ENCODE data around the gene CFAP43. TPM values are rescaled to one million over a fixed set of nuclear protein-coding genes. Genes with fewer than 3 reads are reported as not detected.

Gene CFAP43
- total and polyA plus RNA-seq, 9 of the 15 experiments (the other 6 are each of a cell fraction or from before 2014, with no cell fraction given): 0.07 to 0.86 (median 0.11) TPM; not detected in 1

DNA sequence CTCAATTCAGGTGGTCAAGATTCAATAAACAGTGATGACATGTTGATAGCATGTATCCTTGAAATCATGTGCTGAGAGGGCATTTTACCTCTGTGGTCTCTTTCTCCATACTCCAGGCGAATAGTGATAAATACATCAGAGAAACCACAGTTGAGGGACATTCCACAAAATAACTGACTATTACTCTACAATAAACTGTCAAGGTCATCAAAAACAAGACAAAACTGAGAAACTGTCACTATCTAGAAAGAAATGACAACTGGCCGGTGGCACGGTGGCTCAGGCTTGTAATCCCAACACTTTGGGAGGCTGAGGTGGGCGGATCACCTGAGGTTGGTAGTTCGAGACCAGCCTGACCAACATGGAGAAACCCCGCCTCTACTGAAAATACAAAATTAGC lies 94.0 kb downstream of the CFAP43 start:
- no peak overlapping the region for H3K4me3 ChIP-seq
- no peak overlapping the region for H3K27ac ChIP-seq (ENCODE audit: extremely low read depth, low read depth, low read length)
- CTCF ChIA-PET (ENCODE audit: low intra/inter-chr PET ratio): no interaction called here
- no peaks in the 10 kb centered on the region; a peak in 1 of 5 replicates for H3K27me3 ChIP-seq (ENCODE audit: control insufficient read depth in 2 of 2, insufficient read depth in 2 of 2, low read length in 2 of 2)
- H3K9me3 ChIP-seq (replicated peaks; ENCODE audit: control insufficient read depth, insufficient read depth, low read depth, low read length): no peaks in the 10 kb centered on the region
- no peaks in the 10 kb centered on the region for H3K9me1 ChIP-seq (ENCODE audit: control insufficient read depth, insufficient read depth, low read length)
- POLR2A ChIA-PET: interaction anchor here (0.6 to 1.0 kb wide), 2 partner anchors 82 to 121 kb away, joined by 3 read pairs; no protein-coding TSS in a partner anchor
- H3K79me2 ChIP-seq (ENCODE audit: control insufficient read depth, insufficient read depth, low read length): no peaks in the 10 kb centered on the region
- H3K4me1 ChIP-seq (replicated peaks in 1 of 2; ENCODE audit: control insufficient read depth in 2 of 2, insufficient read depth in 2 of 2, low read length in 2 of 2): no peaks in the 10 kb centered on the region
- no peak for FAIRE-seq
- no TSS peak for BruUV-seq (replicated peaks)
- H3K9ac ChIP-seq (ENCODE audit: insufficient read depth in 1 of 2, low read depth in 2 of 2, low read length in 2 of 2): no peak overlapping the region
- TF ChIP-seq ZNF316 (IDR thresholded peaks at IDR 0.05) (peak; percentile 48), FOXJ3 (CRISPR knock-in tag; IDR thresholded peaks at IDR 0.05) (no peak)
- no peak overlapping the region for H3K4me2 ChIP-seq (ENCODE audit: insufficient read depth, low read length)
- no peak for ATAC-seq
- in situ Hi-C loops (cut with MboI) (no loop called here), intact Hi-C loops (cut with micrococcal nuclease) (no loop called here)
- no peaks in the 10 kb centered on the region for H4K20me1 ChIP-seq (replicated peaks; ENCODE audit: control insufficient read depth, insufficient read depth, low read length)
- DNase-seq (ENCODE audit: extremely low read depth in 1 of 4, low spot score in 3 of 4): no peak
- 0% methylated on average over 4 of the region's 6 CpGs for WGBS (ENCODE audit: insufficient coverage, low coverage, missing lambda C conversion rate)
- H2AFZ ChIP-seq (ENCODE audit: low read depth, low read length): no peak overlapping the region
- H3K36me3 ChIP-seq (ENCODE audit: control insufficient read depth, insufficient read depth, low read length): no peaks in the 10 kb centered on the region

DNA sequence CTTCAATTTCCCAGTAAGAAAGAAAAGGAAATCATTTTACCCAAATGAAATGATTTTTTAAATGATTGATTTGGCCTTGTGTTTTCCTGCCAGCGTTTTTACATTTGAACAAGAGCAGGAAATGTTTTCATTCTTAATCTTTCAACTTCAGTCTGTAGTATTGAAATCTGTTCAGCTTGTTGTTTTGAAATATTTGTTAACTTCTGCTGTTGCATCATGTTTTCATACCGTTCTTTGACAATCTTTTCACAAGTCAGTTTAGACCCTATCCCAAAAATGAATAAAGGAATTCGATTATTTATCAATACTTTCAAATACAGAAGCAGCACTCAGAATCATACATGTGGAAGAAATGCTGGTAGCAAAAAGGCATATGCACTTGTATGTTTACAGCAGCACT lies 102.1 kb downstream of the CFAP43 start:
- Histone ChIP-seq H4K20me1 (replicated peaks; ENCODE audit: control insufficient read depth, insufficient read depth, low read length) (no peaks in the 10 kb centered on the region), H3K36me3 (ENCODE audit: control insufficient read depth, insufficient read depth, low read length) (peaks cover 5% of the 10 kb centered on the region; the same call in 1 of the 3 replicates), H3K4me2 (ENCODE audit: insufficient read depth, low read length) (no peak overlapping the region), H3K4me1 (replicated peaks in 1 of 2; ENCODE audit: control insufficient read depth in 2 of 2, insufficient read depth in 2 of 2, low read length in 2 of 2) (no peaks in the 10 kb centered on the region), H3K4me3 (no peak overlapping the region), H3K79me2 (ENCODE audit: control insufficient read depth, insufficient read depth, low read length) (no peaks in the 10 kb centered on the region), H2AFZ (ENCODE audit: low read depth, low read length) (no peak overlapping the region), H3K27ac (ENCODE audit: extremely low read depth, low read depth, low read length) (no peak overlapping the region), H3K9me3 (replicated peaks; ENCODE audit: control insufficient read depth, insufficient read depth, low read depth, low read length) (no peaks in the 10 kb centered on the region), H3K9me1 (ENCODE audit: control insufficient read depth, insufficient read depth, low read length) (no peaks in the 10 kb centered on the region), H3K27me3 (ENCODE audit: control insufficient read depth in 2 of 2, insufficient read depth in 2 of 2, low read length in 2 of 2) (no peaks in the 10 kb centered on the region), H3K9ac (ENCODE audit: insufficient read depth in 1 of 2, low read depth in 2 of 2, low read length in 2 of 2) (no peak overlapping the region)
- FAIRE-seq (no peak), ATAC-seq (no peak), DNase-seq (ENCODE audit: extremely low read depth in 1 of 4, low spot score in 3 of 4) (no peak)
- 0% methylated on average over 3 of the region's 3 CpGs for WGBS (ENCODE audit: insufficient coverage, low coverage, missing lambda C conversion rate)
- intact Hi-C loops (cut with micrococcal nuclease): no loop called here
- in situ Hi-C loops (cut with MboI): no loop called here
- ChIA-PET POLR2A (interaction anchor here (1.5 kb wide), 1 partner anchor 17 kb away, joined by 3 read pairs; no protein-coding TSS in a partner anchor), CTCF (ENCODE audit: low intra/inter-chr PET ratio) (no interaction called here)
- no TSS peak for BruUV-seq (replicated peaks)
- TF ChIP-seq SRSF3 (IDR thresholded peaks at IDR 0.05; ENCODE audit: insufficient read depth, low read length): no peak
- TF ChIP-seq POU5F1 (IDR thresholded peaks at IDR 0.05; ENCODE audit: borderline replicate concordance, low read depth, low read length, partially characterized antibody): no peak
- TF ChIP-seq PYGO2 (tag; IDR thresholded peaks at IDR 0.05): no peak
- TF ChIP-seq, protein P1, sequence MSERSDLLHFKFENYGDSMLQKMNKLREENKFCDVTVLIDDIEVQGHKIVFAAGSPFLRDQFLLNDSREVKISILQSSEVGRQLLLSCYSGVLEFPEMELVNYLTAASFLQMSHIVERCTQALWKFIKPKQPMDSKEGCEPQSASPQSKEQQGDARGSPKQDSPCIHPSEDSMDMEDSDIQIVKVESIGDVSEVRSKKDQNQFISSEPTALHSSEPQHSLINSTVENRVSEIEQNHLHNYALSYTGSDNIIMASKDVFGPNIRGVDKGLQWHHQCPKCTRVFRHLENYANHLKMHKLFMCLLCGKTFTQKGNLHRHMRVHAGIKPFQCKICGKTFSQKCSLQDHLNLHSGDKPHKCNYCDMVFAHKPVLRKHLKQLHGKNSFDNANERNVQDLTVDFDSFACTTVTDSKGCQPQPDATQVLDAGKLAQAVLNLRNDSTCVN (CRISPR knock-in tag; IDR thresholded peaks at IDR 0.05): no peak
- TF ChIP-seq SUPT5H (IDR thresholded peaks at IDR 0.05): no peak
- TF ChIP-seq SIN3B (IDR thresholded peaks at IDR 0.05; ENCODE audit: low read depth): no peak
- TF ChIP-seq MEIS2 (IDR thresholded peaks at IDR 0.05; ENCODE audit: partially characterized antibody): no peak
- no peak for TF ChIP-seq XRCC4 (IDR thresholded peaks at IDR 0.05; ENCODE audit: extremely low read depth, insufficient read depth, insufficient read length)
- no peak for TF ChIP-seq STAT5A (IDR thresholded peaks at IDR 0.05; ENCODE audit: borderline replicate concordance, low read length)
- TF ChIP-seq ZNF354B (CRISPR knock-in tag; IDR thresholded peaks at IDR 0.05): no peak
- no peak for TF ChIP-seq TEAD2 (tag; IDR thresholded peaks at IDR 0.05)
- TF ChIP-seq, protein P2, sequence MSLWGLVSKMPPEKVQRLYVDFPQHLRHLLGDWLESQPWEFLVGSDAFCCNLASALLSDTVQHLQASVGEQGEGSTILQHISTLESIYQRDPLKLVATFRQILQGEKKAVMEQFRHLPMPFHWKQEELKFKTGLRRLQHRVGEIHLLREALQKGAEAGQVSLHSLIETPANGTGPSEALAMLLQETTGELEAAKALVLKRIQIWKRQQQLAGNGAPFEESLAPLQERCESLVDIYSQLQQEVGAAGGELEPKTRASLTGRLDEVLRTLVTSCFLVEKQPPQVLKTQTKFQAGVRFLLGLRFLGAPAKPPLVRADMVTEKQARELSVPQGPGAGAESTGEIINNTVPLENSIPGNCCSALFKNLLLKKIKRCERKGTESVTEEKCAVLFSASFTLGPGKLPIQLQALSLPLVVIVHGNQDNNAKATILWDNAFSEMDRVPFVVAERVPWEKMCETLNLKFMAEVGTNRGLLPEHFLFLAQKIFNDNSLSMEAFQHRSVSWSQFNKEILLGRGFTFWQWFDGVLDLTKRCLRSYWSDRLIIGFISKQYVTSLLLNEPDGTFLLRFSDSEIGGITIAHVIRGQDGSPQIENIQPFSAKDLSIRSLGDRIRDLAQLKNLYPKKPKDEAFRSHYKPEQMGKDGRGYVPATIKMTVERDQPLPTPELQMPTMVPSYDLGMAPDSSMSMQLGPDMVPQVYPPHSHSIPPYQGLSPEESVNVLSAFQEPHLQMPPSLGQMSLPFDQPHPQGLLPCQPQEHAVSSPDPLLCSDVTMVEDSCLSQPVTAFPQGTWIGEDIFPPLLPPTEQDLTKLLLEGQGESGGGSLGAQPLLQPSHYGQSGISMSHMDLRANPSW (CRISPR knock-in tag; IDR thresholded peaks at IDR 0.05): no peak
- TF ChIP-seq WHSC1 (IDR thresholded peaks at IDR 0.05; ENCODE audit: low read length): no peak
